Esophagus squamous epithelium (tissue), 4 donors: Measurements from ENCODE around the gene KAZALD1.

Experiments
- CTCF ChIP-seq, 6 experiments: fragments of 450-650 bp in 4 of 6; fragments of 200-600 bp in 2 of 6; sonication (generic) in 2 of 6; IDR thresholded peaks; one replicate each; pipeline ENCODE4 v1.5.1; 2016 to 2019; ENCODE audit warnings: antibody characterized with exemption in 6 of 6, mild to moderate bottlenecking in 4 of 6, moderate library complexity in 4 of 6
- POLR2A ChIP-seq, 4 donors: fragments of 450-650 bp; IDR thresholded peaks; one replicate each; pipeline ENCODE4 v1.6.1; 2017; ENCODE audit warnings: antibody characterized with exemption in 4 of 4, mild to moderate bottlenecking in 4 of 4, moderate library complexity in 3 of 4

- TF ChIP-seq POLR2A (IDR thresholded peaks at IDR 0.05), result no peak
- TF ChIP-seq CTCF (IDR thresholded peaks at IDR 0.05), result no peak
These were observed 49.8 kb downstream of the KAZALD1 start for GRCh38 chr10:101111547-101111946.
